Activated CD4-positive, alpha-beta T cell treated with anti-CD3 and anti-CD28 coated beads for 36 hours (primary cell): Measurements from ENCODE around the gene SEMA3F. TPM values are rescaled to one million over a fixed set of nuclear protein-coding genes. Genes with fewer than 3 reads are reported as not detected.
A peak's percentile ranks its signal among the peaks of the same experiment; 100 is the strongest.

Experiments used
- ATAC-seq: fragments of 200-7000 bp; cut with Tn5 transposase; one replicate; pipeline ENCODE4 v1.10.0; 2021; ENCODE audit warnings: mild to moderate bottlenecking, moderate library complexity
- CTCF ChIA-PET: fragments of 350-600 bp; sonication (Branson Sonifier 250); formaldehyde crosslinking; loops from one replicate; lab custom pipeline; 2021; ENCODE audit warnings: antibody characterized with exemption; lab: Charles Lee
- POLR2A ChIA-PET: fragments of 350-600 bp; sonication (Branson Sonifier 250); formaldehyde crosslinking; loops from one replicate; lab custom pipeline; 2021; ENCODE audit warnings: antibody characterized with exemption, inconsistent platforms; lab: Charles Lee
- DNase-seq: peaks from one replicate; pipeline ENCODE4 v3.0.0-alpha.2; 2020
- H3K27ac Mint-ChIP-seq: one replicate; pipeline ENCODE4 v1.8.0; 2021; ENCODE audit warnings: mixed read lengths
- H3K27me3 Mint-ChIP-seq: one replicate; pipeline ENCODE4 v1.8.0; 2021; ENCODE audit warnings: mixed read lengths
- H3K36me3 Mint-ChIP-seq: one replicate; pipeline ENCODE4 v1.8.0; 2021; ENCODE audit warnings: low read depth, mixed read lengths
- H3K4me1 Mint-ChIP-seq: one replicate; pipeline ENCODE4 v1.8.0; 2021; ENCODE audit warnings: mixed read lengths
- H3K4me3 Mint-ChIP-seq: one replicate; pipeline ENCODE4 v1.8.0; 2021; ENCODE audit warnings: mild to moderate bottlenecking, moderate library complexity, mixed read lengths
- H3K9me3 Mint-ChIP-seq: one replicate; pipeline ENCODE4 v1.8.0; 2021; ENCODE audit warnings: low read depth, mixed read lengths
- intact Hi-C, 2 experiments: fragments of 100-400 bp; cut with DNase I in 1 of 2; cut with micrococcal nuclease in 1 of 2; formaldehyde crosslinking; loops; one replicate each; pipeline versions ENCODE4 v1.14.2 to v1.15.1; 2022 to 2024; cut with DNase I, micrococcal nuclease
- total RNA-seq, 2 experiments: library from RNA; stranded (reverse); gene quantifications; one replicate each; pipeline ENCODE4 v1.2.3, GENCODE V29; 2021

Gene SEMA3F
- total RNA-seq, 2 experiments from 2014 or later = 0.25 to 0.46 TPM

DNA sequence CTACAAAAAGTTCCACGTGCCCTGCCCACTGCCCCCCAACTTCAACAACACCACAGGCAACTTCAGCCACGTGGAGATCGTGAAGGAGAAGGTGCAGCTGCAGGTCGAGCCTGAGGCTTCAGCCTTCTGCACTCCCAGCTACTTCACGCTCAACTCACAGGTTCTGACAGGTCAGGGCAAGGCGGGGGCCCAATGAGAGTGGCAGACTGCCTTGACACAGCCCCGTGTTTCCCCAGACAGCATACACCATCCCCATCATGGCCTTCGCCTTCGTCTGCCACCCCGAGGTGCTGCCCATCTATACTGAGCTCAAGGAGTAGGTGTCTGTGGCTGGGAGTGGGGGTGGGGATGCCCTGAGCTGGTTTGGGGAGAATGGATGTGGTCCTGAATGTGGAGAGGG is 62.6 kb downstream of the SEMA3F start:
- ChIA-PET CTCF (interaction anchor here (2.3 kb wide), 1 partner anchor 29 kb away, joined by 6 read pairs; no protein-coding TSS in a partner anchor), POLR2A (no interaction called here)
- DNase-seq (no peak), ATAC-seq (no peak)
- Mint-ChIP-seq H3K27ac (no peak overlapping the region), H3K36me3 (no peaks in the 10 kb centered on the region), H3K27me3 (no peaks in the 10 kb centered on the region), H3K4me1 (no peaks in the 10 kb centered on the region), H3K9me3 (no peaks in the 10 kb centered on the region), H3K4me3 (no peak overlapping the region)
- intact Hi-C loops = no loop called here

DNA sequence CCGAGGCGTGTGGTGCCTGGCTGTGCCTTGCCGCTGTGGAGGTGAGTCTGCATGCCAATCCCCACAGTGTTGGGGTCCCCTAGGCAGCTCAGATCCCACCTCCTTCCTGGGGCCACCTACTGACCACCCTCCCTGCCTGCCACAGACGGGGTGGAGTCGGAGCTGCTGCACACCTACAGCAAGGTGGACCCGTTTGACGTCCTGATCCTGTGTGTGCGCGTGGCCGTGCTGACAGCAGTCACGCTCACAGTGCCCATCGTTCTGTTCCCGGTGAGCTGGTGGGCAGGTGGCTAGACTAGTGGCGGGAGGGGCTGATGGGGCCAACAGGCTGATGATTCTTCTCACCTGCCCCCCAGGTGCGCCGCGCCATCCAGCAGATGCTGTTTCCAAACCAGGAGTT is 63.3 kb downstream of the SEMA3F start:
- H3K27me3 Mint-ChIP-seq = no peaks in the 10 kb centered on the region
- no peaks in the 10 kb centered on the region for H3K36me3 Mint-ChIP-seq
- no peak overlapping the region for H3K4me3 Mint-ChIP-seq
- intact Hi-C loops = no loop called here
- ATAC-seq (no peak), DNase-seq (no peak)
- ChIA-PET POLR2A (interaction anchor here (0.6 to 1.4 kb wide), 2 partner anchors 24 to 36 kb away, joined by 3 read pairs; no protein-coding TSS in a partner anchor), CTCF (interaction anchor here (0.7 to 2.0 kb wide), 2 partner anchors 24 to 46 kb away, joined by 3 to 7 read pairs; no protein-coding TSS in a partner anchor)
- H3K27ac Mint-ChIP-seq = no peak overlapping the region
- no peaks in the 10 kb centered on the region for H3K4me1 Mint-ChIP-seq
- no peaks in the 10 kb centered on the region for H3K9me3 Mint-ChIP-seq

DNA sequence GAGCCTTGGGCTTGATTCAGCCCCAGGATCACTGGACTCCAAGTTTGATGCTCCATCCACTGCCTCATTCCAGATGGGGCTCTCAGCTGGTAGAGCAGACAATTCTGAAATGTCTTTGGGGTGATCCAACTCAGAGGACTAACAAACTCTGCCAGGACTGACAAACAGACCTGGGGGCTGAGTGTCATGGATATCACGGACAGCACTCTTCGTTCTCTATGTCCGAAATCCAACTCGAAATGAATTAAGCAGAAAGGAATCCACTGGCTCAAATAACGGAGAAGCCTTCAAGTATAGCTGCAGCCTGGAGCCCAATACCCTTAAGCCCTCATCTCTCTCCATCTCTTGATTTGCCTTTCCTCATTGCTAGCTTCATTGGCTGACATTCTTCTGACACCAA is 64.2 kb downstream of the SEMA3F start:
- no peaks in the 10 kb centered on the region for H3K36me3 Mint-ChIP-seq
- no peaks in the 10 kb centered on the region for H3K27me3 Mint-ChIP-seq
- H3K9me3 Mint-ChIP-seq = no peaks in the 10 kb centered on the region
- ATAC-seq (no peak), DNase-seq (no peak)
- intact Hi-C loops = no loop called here
- no peak overlapping the region for H3K27ac Mint-ChIP-seq
- no peak overlapping the region for H3K4me3 Mint-ChIP-seq
- POLR2A ChIA-PET = interaction anchor here (0.6 to 1.4 kb wide), 2 partner anchors 25 to 558 kb away, joined by 3 read pairs; no protein-coding TSS in a partner anchor
- H3K4me1 Mint-ChIP-seq = no peaks in the 10 kb centered on the region
- CTCF ChIA-PET = interaction anchor here (0.5 to 2.0 kb wide), 4 partner anchors 25 to 1473 kb away, joined by 3 to 7 read pairs (median 3); no protein-coding TSS in a partner anchor

DNA sequence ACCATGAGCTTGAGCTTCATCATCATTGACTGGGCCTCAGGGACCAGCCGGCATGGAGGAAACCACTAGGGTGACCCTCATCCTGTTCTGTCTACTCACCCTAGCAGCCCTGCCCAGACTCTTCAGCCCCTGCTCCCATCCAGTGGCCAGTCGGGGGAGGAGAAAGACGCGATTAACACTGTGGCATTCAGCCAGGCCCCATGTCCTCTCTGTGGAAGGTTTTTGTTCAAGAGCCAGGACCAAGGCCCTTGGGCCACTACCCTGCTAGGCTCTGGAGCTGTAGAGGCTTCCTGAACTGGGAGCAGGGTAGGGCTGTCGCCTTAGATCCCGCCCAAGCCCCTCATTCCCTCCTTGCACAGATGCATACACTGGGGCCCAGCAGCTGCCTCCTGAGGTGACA is 65.0 kb downstream of the SEMA3F start:
- ChIA-PET CTCF (interaction anchor here (0.6 to 2.0 kb wide), 4 partner anchors 26 to 372 kb away, joined by 3 to 7 read pairs (median 4); no protein-coding TSS in a partner anchor), POLR2A (no interaction called here)
- H3K4me3 Mint-ChIP-seq = no peak overlapping the region
- H3K27me3 Mint-ChIP-seq = no peaks in the 10 kb centered on the region
- intact Hi-C loops = loop anchor here in 1 of 2 experiments (10.0 kb wide), 1 partner anchor 1375 kb away; the partner anchor contains the start of gene PRKAR2A
- H3K9me3 Mint-ChIP-seq = no peaks in the 10 kb centered on the region
- no peak overlapping the region for H3K27ac Mint-ChIP-seq
- DNase-seq (no peak), ATAC-seq (no peak)
- H3K4me1 Mint-ChIP-seq = no peaks in the 10 kb centered on the region
- H3K36me3 Mint-ChIP-seq = no peaks in the 10 kb centered on the region

DNA sequence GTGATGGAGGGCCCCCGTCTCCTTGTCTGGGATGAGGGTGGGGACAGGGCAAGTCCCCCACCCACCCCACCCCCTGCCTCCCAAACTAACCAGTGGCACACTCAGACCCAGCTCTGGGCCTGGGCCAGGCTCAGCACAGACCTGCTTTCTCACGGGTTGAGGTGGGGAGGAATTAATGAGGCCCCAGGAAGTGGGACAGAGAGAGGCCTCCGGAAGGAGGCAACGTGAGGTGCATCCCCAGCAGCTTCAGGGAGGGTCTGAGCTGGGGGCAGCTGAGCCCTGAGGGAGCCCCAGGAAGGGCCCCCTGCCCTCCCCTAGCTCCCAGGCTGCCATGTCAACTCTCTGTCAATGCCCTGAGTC is 65.9 kb downstream of the SEMA3F start:
- Mint-ChIP-seq H3K27ac (no peak overlapping the region), H3K9me3 (no peaks in the 10 kb centered on the region), H3K27me3 (no peaks in the 10 kb centered on the region), H3K4me1 (peaks cover 6% of the 10 kb centered on the region), H3K36me3 (no peaks in the 10 kb centered on the region), H3K4me3 (no peak overlapping the region)
- ChIA-PET CTCF (interaction anchor here (0.6 to 2.6 kb wide), 8 partner anchors 19 to 1176 kb away, joined by 3 to 19 read pairs (median 4); no protein-coding TSS in a partner anchor), POLR2A (interaction anchor here (0.6 kb wide), 1 partner anchor 13 kb away, joined by 4 read pairs; no protein-coding TSS in a partner anchor)
- ATAC-seq (peak; percentile 40), DNase-seq (no peak)
- intact Hi-C loops = loop anchor here in 1 of 2 experiments (10.0 kb wide), 1 partner anchor 1376 kb away; the partner anchor contains the start of gene PRKAR2A

DNA sequence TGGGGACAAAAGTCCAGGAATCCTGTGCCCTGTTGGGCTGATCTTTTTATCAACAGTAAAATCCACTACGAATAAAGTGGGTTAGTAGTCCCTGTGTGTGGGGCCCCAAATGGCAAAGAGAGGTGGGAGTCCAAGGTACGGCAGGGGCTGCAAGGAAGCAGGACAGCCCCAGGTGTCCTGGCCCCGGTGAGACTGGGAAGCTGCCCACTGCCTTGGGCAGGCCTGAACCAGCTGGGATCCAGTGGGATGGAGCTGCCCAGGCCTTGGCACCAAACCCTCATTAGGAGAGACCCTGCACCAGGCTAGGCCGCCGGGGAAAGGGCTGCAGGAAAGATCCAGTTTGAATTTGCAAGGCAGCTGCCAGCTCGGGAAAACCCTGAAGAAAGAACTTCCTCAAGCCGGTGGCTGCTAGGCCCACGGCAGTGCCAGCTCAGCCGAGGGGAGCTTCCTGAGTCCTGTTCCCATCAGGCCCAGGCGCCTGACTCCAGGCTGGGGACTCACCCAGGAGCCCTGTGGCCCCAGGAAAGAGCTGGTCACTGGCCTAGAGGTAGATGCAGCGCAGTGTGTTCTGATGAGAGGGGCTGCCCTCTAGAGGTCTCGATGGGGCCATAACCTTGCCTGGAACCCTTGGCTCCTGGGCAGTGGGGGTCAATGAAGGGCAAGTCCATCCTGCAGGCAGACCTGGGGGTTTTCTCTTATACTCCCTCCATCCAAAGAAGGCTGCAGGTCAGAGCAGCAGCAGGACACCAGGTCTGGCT is 66.5 kb downstream of the SEMA3F start:
- Mint-ChIP-seq H3K4me1 (peaks cover 8% of the 10 kb centered on the region), H3K9me3 (no peaks in the 10 kb centered on the region), H3K36me3 (no peaks in the 10 kb centered on the region), H3K4me3 (no peak overlapping the region), H3K27me3 (no peaks in the 10 kb centered on the region), H3K27ac (no peak overlapping the region)
- intact Hi-C loops = loop anchor here in 1 of 2 experiments (10.0 kb wide), 1 partner anchor 1377 kb away; the partner anchor contains the start of gene PRKAR2A
- ChIA-PET POLR2A (interaction anchor here (0.6 kb wide), 1 partner anchor 13 kb away, joined by 4 read pairs; no protein-coding TSS in a partner anchor), CTCF (interaction anchor here (0.6 to 2.6 kb wide), 7 partner anchors 20 to 1176 kb away, joined by 3 to 19 read pairs (median 3); no protein-coding TSS in a partner anchor)
- ATAC-seq (no peak), DNase-seq (no peak)

DNA sequence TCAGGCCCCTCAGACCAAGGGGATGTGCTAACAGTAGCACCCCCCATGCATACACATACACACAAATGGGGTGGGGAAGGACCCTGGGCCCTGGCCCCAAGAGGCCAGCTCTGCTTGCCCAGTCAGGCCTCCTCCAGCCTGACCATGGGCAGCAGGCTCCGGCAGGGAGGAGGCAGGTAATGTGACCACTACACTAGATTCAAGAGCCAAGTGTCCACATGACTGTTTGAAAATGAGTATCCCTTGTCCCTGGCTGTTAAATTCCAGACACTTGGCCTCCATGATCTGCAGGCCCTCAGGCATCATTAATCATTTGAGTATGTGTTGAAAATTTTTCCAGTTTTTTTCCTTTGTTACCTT is 67.0 kb downstream of the SEMA3F start:
- Mint-ChIP-seq H3K4me1 (peaks cover 11% of the 10 kb centered on the region), H3K4me3 (no peak overlapping the region), H3K9me3 (no peaks in the 10 kb centered on the region), H3K36me3 (no peaks in the 10 kb centered on the region), H3K27me3 (no peaks in the 10 kb centered on the region), H3K27ac (no peak overlapping the region)
- intact Hi-C loops = loop anchor here in 1 of 2 experiments (10.0 kb wide), 1 partner anchor 1377 kb away; the partner anchor contains the start of gene PRKAR2A
- ChIA-PET POLR2A (no interaction called here), CTCF (interaction anchor here (0.7 to 2.6 kb wide), 4 partner anchors 22 to 27 kb away, joined by 3 to 19 read pairs (median 4); no protein-coding TSS in a partner anchor)
- ATAC-seq (no peak), DNase-seq (no peak)

DNA sequence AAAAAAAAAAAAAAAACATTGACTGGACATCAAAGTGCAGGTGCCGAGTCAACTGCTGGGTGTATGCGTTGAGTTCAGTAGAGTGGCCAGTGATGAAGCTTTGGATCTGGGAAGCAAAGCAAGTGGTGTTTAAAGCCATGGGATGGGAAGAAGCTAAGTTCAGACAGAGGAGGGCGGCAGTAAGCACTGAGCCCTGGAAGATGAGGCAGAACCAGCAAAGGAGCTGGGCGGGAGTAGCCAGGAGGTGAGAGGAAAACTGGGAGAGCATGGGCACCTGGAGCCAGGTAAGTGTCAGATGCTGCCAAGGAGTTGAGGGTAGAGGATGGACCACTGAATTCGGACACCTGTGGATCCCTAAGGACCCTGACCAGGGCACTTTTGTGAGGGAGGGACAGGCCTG is 69.5 kb downstream of the SEMA3F start:
- ChIA-PET POLR2A (no interaction called here), CTCF (interaction anchor here (0.6 to 7.6 kb wide), 11 partner anchors 11 to 1391 kb away, joined by 3 to 79 read pairs (median 4); partner anchors contain the start of genes GNAI2 and GNAT1)
- peaks cover 22% of the 10 kb centered on the region for H3K4me1 Mint-ChIP-seq
- H3K4me3 Mint-ChIP-seq = no peak overlapping the region
- H3K36me3 Mint-ChIP-seq = no peaks in the 10 kb centered on the region
- ATAC-seq (no peak), DNase-seq (no peak)
- H3K27me3 Mint-ChIP-seq = no peaks in the 10 kb centered on the region
- intact Hi-C loops = loop anchor here in 1 of 2 experiments (10.0 kb wide), 1 partner anchor 1380 kb away; the partner anchor contains the start of gene PRKAR2A
- H3K27ac Mint-ChIP-seq = no peak overlapping the region
- H3K9me3 Mint-ChIP-seq = no peaks in the 10 kb centered on the region

DNA sequence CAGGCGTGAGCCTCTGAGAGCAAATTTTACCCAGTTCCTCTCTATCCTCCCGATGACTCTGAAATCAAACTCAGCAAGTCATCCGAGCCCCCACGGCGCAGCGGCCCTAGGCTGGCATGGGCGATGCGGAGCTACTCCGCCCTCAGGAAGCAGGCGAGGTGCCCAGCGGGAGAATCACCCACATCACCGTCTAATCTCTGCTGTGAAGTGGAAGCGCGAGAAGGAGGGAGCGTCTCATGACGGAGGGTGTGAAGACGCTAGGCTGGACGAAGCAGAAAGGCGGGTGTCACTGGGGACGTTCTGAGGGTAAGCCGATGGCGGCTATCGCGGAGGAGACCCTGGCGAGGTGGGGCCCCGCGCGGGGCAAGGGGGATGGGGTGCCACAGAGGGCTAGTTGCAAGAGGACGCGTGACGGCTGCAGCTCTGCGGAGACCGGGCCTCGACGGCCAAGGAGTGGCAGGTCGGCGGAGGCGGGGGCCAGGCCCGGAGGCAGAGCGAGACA is 71.8 kb downstream of the SEMA3F start:
- POLR2A ChIA-PET = interaction anchor here (1.0 to 2.5 kb wide), 3 partner anchors 9 to 20 kb away, joined by 5 to 7 read pairs (median 5); partner anchors contain the start of gene GNAI2
- no peaks in the 10 kb centered on the region for H3K36me3 Mint-ChIP-seq
- H3K4me1 Mint-ChIP-seq = peaks cover 22% of the 10 kb centered on the region
- intact Hi-C loops = loop anchor here (1.0 to 10.0 kb wide), 13 partner anchors 8 to 1382 kb away; partner anchors contain the start of genes BSN (in 1 of the 2), GNAI2 (in 1 of the 2), HYAL3 (in 1 of the 2) and IFRD2 (in 1 of the 2)
- ATAC-seq = peak; percentile 30
- DNase-seq = peak; percentile 72
- no peaks in the 10 kb centered on the region for H3K9me3 Mint-ChIP-seq
- H3K27ac Mint-ChIP-seq = peak overlapping the region; percentile 88
- CTCF ChIA-PET = interaction anchor here (0.9 to 7.6 kb wide), 17 partner anchors 8 to 110 kb away, joined by 3 to 79 read pairs (median 4); partner anchors contain the start of genes GNAI2, GNAT1 and SLC38A3
- no peaks in the 10 kb centered on the region for H3K27me3 Mint-ChIP-seq
- H3K4me3 Mint-ChIP-seq = peak overlapping the region; percentile 79

DNA sequence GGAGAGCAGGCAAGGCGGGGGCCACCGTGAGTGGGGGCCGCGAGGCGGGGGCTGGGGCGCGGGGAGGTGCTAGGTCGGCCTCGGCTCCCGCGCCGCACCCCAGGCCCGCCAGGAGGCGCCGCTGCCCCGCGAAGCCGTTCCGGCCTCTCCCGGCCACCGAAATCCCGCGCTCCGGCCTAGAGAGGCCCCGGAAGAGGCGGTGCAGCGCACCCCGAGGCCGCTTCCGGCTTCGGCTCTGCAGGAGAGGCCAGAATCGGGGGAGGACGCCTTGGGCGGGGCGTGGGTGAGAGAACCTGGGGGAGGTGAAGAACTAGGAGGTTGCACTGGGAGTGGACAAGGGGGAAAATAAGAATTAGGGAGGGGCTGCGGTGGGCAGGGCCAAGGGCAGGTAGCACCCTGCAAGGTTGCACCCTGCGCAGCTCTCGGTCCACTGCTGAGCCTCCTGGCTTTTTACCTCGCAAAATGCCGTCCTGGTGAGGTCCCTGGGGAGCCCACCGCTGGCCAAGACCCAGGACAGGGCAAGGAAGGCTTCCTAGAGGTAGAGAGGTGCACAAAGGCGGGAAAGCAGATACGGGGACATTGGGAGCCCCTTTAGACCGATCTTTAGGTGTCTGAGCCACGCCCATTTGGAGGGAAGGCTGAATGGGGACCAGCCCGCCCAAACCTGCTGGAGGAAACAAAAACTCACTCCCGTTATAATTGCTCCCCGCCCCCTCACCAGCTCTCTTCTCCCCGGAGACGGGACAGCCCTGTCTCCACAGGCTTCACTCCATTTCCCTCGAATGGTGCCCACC is 72.5 kb downstream of the SEMA3F start:
- peak; percentile 95 for DNase-seq
- Mint-ChIP-seq H3K36me3 (no peaks in the 10 kb centered on the region), H3K27me3 (no peaks in the 10 kb centered on the region), H3K4me1 (peaks cover 22% of the 10 kb centered on the region), H3K4me3 (peak overlapping the region; percentile 79), H3K9me3 (no peaks in the 10 kb centered on the region), H3K27ac (peak overlapping the region; percentile 88)
- ChIA-PET POLR2A (interaction anchor here (0.6 to 2.5 kb wide), 4 partner anchors 8 to 1514 kb away, joined by 3 to 7 read pairs (median 5); partner anchors contain the start of gene GNAI2), CTCF (interaction anchor here (0.7 to 7.6 kb wide), 18 partner anchors 8 to 110 kb away, joined by 3 to 79 read pairs (median 5); partner anchors contain the start of genes GNAI2 and GNAT1)
- ATAC-seq = peak; percentile 83
- intact Hi-C loops = loop anchor here (1.0 to 10.0 kb wide), 11 partner anchors 8 to 1383 kb away; partner anchors contain the start of genes BSN (in 1 of the 2), GNAI2 (in 1 of the 2), HYAL3 (in 1 of the 2) and IFRD2 (in 1 of the 2)
